NT2/D1 (cell line): ENCODE results near the gene CELF2.

Source experiments
- DNase-seq: peaks from one replicate; pipeline ENCODE4 v3.0.0-alpha.2; 2011; ENCODE audit warnings: low read depth, low spot score
- H3K27me3 ChIP-seq: 2 replicates; pipeline ENCODE4 v1.6.0; 2011; ENCODE audit warnings: mild to moderate bottlenecking; ENCODE audit not compliant: insufficient read length, insufficient read depth
- H3K36me3 ChIP-seq: 2 replicates; pipeline ENCODE4 v1.6.1; 2011; ENCODE audit warnings: mild to moderate bottlenecking, low read length, mixed read lengths; ENCODE audit not compliant: insufficient read depth, insufficient read length
- H3K4me1 ChIP-seq: 2 replicates; pipeline ENCODE4 v1.5.1; 2011; ENCODE audit not compliant: insufficient read depth, insufficient read length
- H3K4me3 ChIP-seq: 2 replicates; pipeline ENCODE4 v1.5.1; 2011; ENCODE audit warnings: low read depth; ENCODE audit not compliant: insufficient read length
- H3K9ac ChIP-seq: 2 replicates; pipeline ENCODE4 v1.6.0; 2011; ENCODE audit warnings: low read depth; ENCODE audit not compliant: insufficient read length
- H3K9me3 ChIP-seq: 2 replicates; pipeline ENCODE4 v1.5.1; 2011; ENCODE audit warnings: mild to moderate bottlenecking, low read length; ENCODE audit not compliant: insufficient read depth
- SUZ12 ChIP-seq: IDR thresholded peaks from 2 replicates; pipeline ENCODE4 v1.6.1; 2011; ENCODE audit not compliant: insufficient read length, insufficient read depth; ENCODE audit errors: extremely low read depth
- YY1 ChIP-seq: IDR thresholded peaks from 2 replicates; pipeline ENCODE4 v1.6.1; 2011; ENCODE audit not compliant: insufficient read length, insufficient read depth
- ZNF274 ChIP-seq: IDR thresholded peaks from 2 replicates; pipeline ENCODE4 v1.6.1; 2011; ENCODE audit warnings: mild to moderate bottlenecking, low read depth, low read length

Gene CELF2

DNA sequence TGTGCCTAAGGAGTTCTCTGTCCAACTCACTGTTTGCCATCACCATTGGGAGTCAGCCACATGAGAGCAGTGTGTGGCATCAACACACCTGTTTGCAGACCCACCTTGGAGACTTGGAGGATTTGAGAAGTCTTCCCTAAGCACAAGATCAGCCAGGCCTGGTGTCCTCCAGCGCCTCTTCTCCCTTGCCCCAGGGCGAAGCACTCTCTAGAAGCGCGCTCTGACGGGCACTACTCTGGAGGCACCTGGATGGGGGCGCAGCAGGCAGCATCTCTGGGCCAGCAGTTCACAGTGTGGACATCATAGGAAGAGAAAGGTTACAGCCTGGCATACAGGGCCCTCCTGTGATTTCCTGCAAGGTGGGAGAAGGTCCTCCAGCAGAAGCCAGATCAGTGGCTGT is 289.3 kb downstream of the CELF2 start:
- H3K27me3 ChIP-seq, result no peaks in the 10 kb centered on the region
- H3K36me3 ChIP-seq, result peaks cover 3% of the 10 kb centered on the region
- no peak overlapping the region for H3K9ac ChIP-seq
- DNase-seq, result no peak
- no peaks in the 10 kb centered on the region for H3K4me1 ChIP-seq
- no peak overlapping the region for H3K4me3 ChIP-seq
- TF ChIP-seq ZNF274 (no peak), SUZ12 (no peak), YY1 (no peak)
- H3K9me3 ChIP-seq, result peaks cover 25% of the 10 kb centered on the region

DNA sequence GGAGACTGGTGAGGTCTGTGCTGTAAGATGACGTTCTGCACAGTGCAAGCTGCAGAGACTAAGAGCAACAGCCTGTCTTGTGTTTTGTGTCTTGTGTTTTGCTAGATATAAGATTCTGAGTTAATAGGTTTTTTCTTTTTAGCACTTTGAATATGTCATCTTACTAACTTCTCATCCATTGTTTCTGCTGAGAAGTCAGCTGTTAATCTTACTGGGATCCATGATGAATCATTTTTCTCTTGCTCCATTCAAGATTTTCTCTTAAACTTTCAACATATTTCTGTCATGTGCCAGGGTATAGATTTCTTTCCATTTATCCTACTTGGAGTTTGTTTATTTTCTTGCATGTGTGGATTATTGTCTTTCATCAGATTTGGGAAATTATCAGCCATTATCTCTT is 290.3 kb downstream of the CELF2 start:
- H3K4me3 ChIP-seq, result no peak overlapping the region
- peaks cover 28% of the 10 kb centered on the region for H3K9me3 ChIP-seq
- TF ChIP-seq ZNF274 (no peak), SUZ12 (no peak), YY1 (no peak)
- H3K4me1 ChIP-seq, result no peaks in the 10 kb centered on the region
- no peak for DNase-seq
- no peaks in the 10 kb centered on the region for H3K27me3 ChIP-seq
- no peak overlapping the region for H3K9ac ChIP-seq
- H3K36me3 ChIP-seq, result peaks cover 3% of the 10 kb centered on the region

DNA sequence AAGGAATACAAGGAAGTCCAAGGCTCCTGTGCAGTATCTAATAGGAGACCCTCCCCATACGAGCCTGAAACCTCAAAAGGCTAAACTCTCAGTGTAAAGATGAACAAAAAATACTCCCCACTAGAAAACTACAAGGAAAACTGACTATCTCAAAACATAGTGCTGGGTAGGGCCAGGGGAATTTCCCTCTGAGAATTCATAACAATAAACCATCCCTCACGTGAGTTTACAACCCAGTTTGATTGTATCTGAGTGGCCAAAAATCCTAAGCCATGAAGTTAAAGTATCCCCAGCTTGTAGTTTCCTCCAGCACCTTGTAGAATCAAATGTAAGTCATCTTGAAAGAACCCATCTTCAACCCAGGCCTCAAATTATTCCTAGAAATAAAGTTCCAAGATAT is 293.4 kb downstream of the CELF2 start:
- H3K4me3 ChIP-seq, result no peak overlapping the region
- H3K9me3 ChIP-seq, result peaks cover 28% of the 10 kb centered on the region
- DNase-seq, result no peak
- no peak for TF ChIP-seq ZNF274
- no peak for TF ChIP-seq SUZ12
- no peak for TF ChIP-seq YY1
- H3K27me3 ChIP-seq, result no peaks in the 10 kb centered on the region
- no peak overlapping the region for H3K9ac ChIP-seq
- peaks cover 4% of the 10 kb centered on the region for H3K36me3 ChIP-seq
- no peaks in the 10 kb centered on the region for H3K4me1 ChIP-seq

DNA sequence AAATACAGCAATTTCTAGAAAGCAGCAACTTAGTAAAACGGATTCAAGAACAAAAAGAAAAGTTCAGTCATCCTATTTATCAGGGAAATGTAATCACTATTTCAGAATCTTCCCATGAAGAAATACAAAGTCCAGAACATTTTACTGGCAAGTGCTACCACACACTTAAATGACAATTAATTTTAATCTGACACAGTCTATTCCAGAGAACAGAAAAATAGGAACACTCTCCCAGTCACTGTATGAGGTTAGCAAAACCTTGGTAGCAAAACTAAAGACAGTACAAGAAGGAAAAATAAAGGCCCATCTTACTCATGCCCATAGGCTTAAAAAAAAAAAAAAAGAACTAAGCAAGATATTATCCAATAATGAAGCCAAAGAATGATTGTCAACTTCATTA is 295.8 kb downstream of the CELF2 start:
- TF ChIP-seq ZNF274 (no peak), SUZ12 (no peak), YY1 (no peak)
- peaks cover 4% of the 10 kb centered on the region for H3K36me3 ChIP-seq

DNA sequence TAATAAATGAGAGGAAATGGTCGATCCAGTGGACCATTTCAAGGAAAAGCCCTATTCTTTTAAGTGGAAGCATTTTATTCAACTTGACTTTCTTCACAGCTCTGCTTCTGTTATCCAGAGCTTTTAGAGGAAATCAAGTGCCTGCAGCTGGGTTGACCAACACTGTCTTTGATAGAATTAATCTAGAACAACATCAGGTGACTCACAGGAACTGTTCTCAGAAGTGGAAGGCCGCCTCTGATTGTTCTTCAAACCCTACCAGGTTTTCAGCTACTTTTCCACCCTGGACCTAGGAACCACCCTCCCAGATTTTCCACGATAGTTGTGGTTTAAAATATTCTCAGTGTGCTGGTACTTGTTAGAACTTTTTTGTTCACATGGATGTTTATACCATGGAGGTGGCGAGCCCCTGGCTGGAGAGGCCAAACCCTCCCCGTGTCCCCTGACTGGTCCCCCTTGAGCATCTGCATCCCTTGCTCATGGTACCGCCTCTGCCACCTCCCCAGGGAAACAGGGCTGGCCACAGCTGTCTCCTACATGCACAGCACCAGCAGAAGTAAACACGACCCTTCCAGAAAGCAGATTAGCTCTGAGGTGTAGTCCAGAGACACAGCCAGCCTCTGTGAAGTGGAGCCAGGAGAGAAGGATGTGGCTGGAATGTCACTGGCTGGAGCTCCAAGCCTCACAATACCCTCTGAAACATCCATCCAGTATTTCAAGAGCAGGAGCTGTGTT is 300.4 kb downstream of the CELF2 start:
- H3K4me3 ChIP-seq, result no peak overlapping the region
- no peak overlapping the region for H3K9ac ChIP-seq
- no peaks in the 10 kb centered on the region for H3K9me3 ChIP-seq
- no peak for DNase-seq
- no peak for TF ChIP-seq YY1
- no peak for TF ChIP-seq ZNF274
- H3K36me3 ChIP-seq, result peaks cover 8% of the 10 kb centered on the region
- no peaks in the 10 kb centered on the region for H3K4me1 ChIP-seq
- H3K27me3 ChIP-seq, result no peaks in the 10 kb centered on the region

More for the DNA sequence above, 295.8 kb downstream of the CELF2 start:
- no peak overlapping the region for H3K9ac ChIP-seq
- H3K4me1 ChIP-seq, result no peaks in the 10 kb centered on the region
- H3K27me3 ChIP-seq, result no peaks in the 10 kb centered on the region
- no peak for DNase-seq
- H3K4me3 ChIP-seq, result no peak overlapping the region
- H3K9me3 ChIP-seq, result peaks cover 16% of the 10 kb centered on the region

DNA sequence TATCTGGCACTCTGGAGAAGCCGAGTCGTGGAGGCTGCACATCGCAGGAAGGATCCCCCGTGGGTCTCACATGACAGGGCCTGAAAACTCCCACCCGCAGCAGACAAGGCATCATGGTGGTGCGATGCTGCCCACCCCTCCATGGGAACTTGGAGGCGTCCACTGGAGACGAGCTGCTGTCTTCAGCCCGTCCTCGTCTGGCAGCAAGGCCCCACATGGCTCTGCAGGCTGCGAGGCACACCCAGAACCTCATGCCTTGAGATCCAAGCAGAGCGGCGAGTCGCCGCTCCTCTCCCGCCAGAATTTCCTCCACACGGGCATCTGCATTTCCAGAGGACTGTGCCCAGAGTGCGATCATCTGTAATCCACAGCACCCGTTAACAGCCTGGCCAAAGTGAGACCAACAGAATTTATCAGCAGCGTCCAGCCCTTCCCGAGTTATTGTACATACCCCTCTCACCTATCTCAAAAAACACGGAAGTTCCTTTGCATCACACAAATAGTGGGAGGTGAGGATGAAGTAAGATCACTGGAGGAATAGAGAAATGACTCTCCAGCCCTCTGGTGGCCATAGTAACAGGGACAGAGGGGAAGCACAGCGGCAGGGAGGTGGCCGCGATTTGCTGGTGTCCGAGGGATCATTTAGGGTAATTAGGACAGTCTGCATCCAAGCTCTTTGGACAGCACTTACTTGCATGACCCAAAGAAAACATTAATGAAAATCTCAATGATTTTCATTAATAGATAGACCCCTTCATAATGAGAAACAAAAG is 301.3 kb downstream of the CELF2 start:
- no peak overlapping the region for H3K9ac ChIP-seq
- H3K27me3 ChIP-seq, result no peaks in the 10 kb centered on the region
- no peak for DNase-seq
- no peaks in the 10 kb centered on the region for H3K4me1 ChIP-seq
- peaks cover 8% of the 10 kb centered on the region for H3K36me3 ChIP-seq
- TF ChIP-seq YY1, result no peak
- TF ChIP-seq ZNF274, result no peak
- no peak for TF ChIP-seq SUZ12
- H3K9me3 ChIP-seq, result no peaks in the 10 kb centered on the region
- H3K4me3 ChIP-seq, result no peak overlapping the region

DNA sequence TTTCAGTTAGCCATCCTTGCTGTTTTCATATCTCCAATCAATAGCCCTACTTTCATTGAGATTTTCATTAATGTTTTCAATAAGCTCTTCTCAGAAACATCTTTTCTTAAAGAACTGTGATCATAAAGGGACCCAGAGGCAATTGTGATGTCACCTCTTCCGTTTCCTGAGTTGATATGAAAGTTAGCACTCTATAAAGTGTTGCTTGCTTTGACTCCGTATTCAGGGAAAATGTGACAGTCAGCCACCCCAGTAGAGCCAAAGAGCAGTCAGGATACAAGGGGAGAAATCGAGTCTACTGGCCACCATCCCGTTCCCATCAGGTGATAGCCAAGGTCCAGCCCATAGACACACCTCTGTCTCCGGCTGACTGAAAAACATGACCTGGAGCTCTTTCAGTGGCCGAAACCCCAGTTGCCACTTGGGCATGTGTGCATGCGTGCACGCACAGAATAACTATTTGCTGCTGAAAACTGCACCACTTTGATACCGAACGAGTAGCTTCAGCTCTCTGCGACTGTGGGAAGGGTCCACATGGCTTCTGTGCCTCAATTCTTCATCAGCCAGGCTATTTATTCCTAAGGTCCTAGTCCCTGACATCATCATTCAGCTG is 302.4 kb downstream of the CELF2 start:
- Histone ChIP-seq H3K4me1 (no peaks in the 10 kb centered on the region), H3K4me3 (no peak overlapping the region), H3K9me3 (no peaks in the 10 kb centered on the region), H3K9ac (no peak overlapping the region), H3K36me3 (peaks cover 5% of the 10 kb centered on the region), H3K27me3 (no peaks in the 10 kb centered on the region)
- DNase-seq, result no peak
- TF ChIP-seq YY1 (no peak), ZNF274 (no peak), SUZ12 (no peak)
